Parathyroid adenoma (tissue), 2 donors: ENCODE measurements around the gene CA5B.

ENCODE experiments used
- H2AFZ ChIP-seq: fragments of 300-600 bp; sonication (generic); one replicate; pipeline ENCODE4 v1.7.0; 2017; ENCODE audit warnings: antibody characterized with exemption, mild to moderate bottlenecking
- H3K27ac ChIP-seq: fragments of 300-600 bp; sonication (generic); one replicate; pipeline ENCODE4 v1.7.0; 2017
- H3K27me3 ChIP-seq: fragments of 300-600 bp; sonication (generic); one replicate; pipeline ENCODE4 v1.7.0; 2017; ENCODE audit warnings: low read length; ENCODE audit not compliant: control insufficient read depth, insufficient read depth
- H3K36me3 ChIP-seq: fragments of 300-600 bp; sonication (generic); one replicate; pipeline ENCODE4 v1.7.0; 2017; ENCODE audit warnings: low read length; ENCODE audit not compliant: control insufficient read depth, insufficient read depth
- H3K4me1 ChIP-seq: fragments of 300-600 bp; sonication (generic); one replicate; pipeline ENCODE4 v1.7.0; 2017; ENCODE audit warnings: control low read depth
- H3K4me2 ChIP-seq: fragments of 300-600 bp; sonication (generic); one replicate; pipeline ENCODE4 v1.7.0; 2017; ENCODE audit warnings: low read length
- H3K4me3 ChIP-seq: fragments of 300-600 bp; sonication (generic); one replicate; pipeline ENCODE4 v1.7.0; 2017; ENCODE audit warnings: low read depth, low read length
- H3K79me2 ChIP-seq: fragments of 300-600 bp; sonication (generic); one replicate; pipeline ENCODE4 v1.7.0; 2017; ENCODE audit warnings: control low read depth
- H3K9ac ChIP-seq: fragments of 300-600 bp; sonication (generic); one replicate; pipeline ENCODE4 v1.7.0; 2017; ENCODE audit warnings: mild to moderate bottlenecking
- H3K9me3 ChIP-seq: fragments of 300-600 bp; sonication (generic); one replicate; pipeline ENCODE4 v1.7.0; 2017; ENCODE audit warnings: low read length; ENCODE audit not compliant: control insufficient read depth
- CTCF ChIP-seq: fragments of 300-600 bp; sonication (generic); IDR thresholded peaks from one replicate; pipeline ENCODE4 v1.7.0; 2017; ENCODE audit warnings: antibody characterized with exemption, mild to moderate bottlenecking
- donor health status: primary hyperparathyroidism.

Gene CA5B

GRCh38 chrX:15714529-15714928 lies 23.5 kb upstream of the CA5B start:
- no peak overlapping the region for H3K4me3 ChIP-seq
- no peak overlapping the region for H3K27ac ChIP-seq
- no peak for TF ChIP-seq CTCF
- no peaks in the 10 kb centered on the region for H3K79me2 ChIP-seq
- H3K4me2 ChIP-seq: no peak overlapping the region
- no peaks in the 10 kb centered on the region for H3K9me3 ChIP-seq
- H3K27me3 ChIP-seq: no peaks in the 10 kb centered on the region
- no peaks in the 10 kb centered on the region for H3K36me3 ChIP-seq
- H3K4me1 ChIP-seq: no peaks in the 10 kb centered on the region
- no peak overlapping the region for H2AFZ ChIP-seq
- no peak overlapping the region for H3K9ac ChIP-seq

GRCh38 chrX:15718283-15718970 lies 19.6 kb upstream of the CA5B start:
- H2AFZ ChIP-seq: no peak overlapping the region
- no peak overlapping the region for H3K27ac ChIP-seq
- H3K79me2 ChIP-seq: no peaks in the 10 kb centered on the region
- H3K9ac ChIP-seq: no peak overlapping the region
- H3K9me3 ChIP-seq: no peaks in the 10 kb centered on the region
- H3K36me3 ChIP-seq: no peaks in the 10 kb centered on the region
- H3K4me1 ChIP-seq: no peaks in the 10 kb centered on the region
- H3K27me3 ChIP-seq: no peaks in the 10 kb centered on the region
- H3K4me3 ChIP-seq: no peak overlapping the region
- no peak overlapping the region for H3K4me2 ChIP-seq
- no peak for TF ChIP-seq CTCF

- Histone ChIP-seq H3K79me2 (no peaks in the 10 kb centered on the region), H3K9ac (no peak overlapping the region), H3K9me3 (no peaks in the 10 kb centered on the region), H3K4me1 (no peaks in the 10 kb centered on the region), H3K27me3 (no peaks in the 10 kb centered on the region), H3K4me2 (no peak overlapping the region), H3K36me3 (no peaks in the 10 kb centered on the region), H3K4me3 (no peak overlapping the region), H2AFZ (no peak overlapping the region), H3K27ac (no peak overlapping the region)
- no peak for TF ChIP-seq CTCF
Measured at GRCh38 chrX:15719324-15719968, 18.6 kb upstream of the CA5B start.

GRCh38 chrX:15721911-15722310 lies 16.2 kb upstream of the CA5B start:
- no peak overlapping the region for H3K9ac ChIP-seq
- no peak overlapping the region for H2AFZ ChIP-seq
- no peaks in the 10 kb centered on the region for H3K9me3 ChIP-seq
- no peaks in the 10 kb centered on the region for H3K4me1 ChIP-seq
- no peak overlapping the region for H3K4me3 ChIP-seq
- H3K27me3 ChIP-seq: no peaks in the 10 kb centered on the region
- H3K4me2 ChIP-seq: no peak overlapping the region
- no peak overlapping the region for H3K27ac ChIP-seq
- no peaks in the 10 kb centered on the region for H3K79me2 ChIP-seq
- no peaks in the 10 kb centered on the region for H3K36me3 ChIP-seq
- no peak for TF ChIP-seq CTCF
